ENCODE measurements around the gene NPHS2.

- TF ChIP-seq CTCF (IDR thresholded peaks at IDR 0.05; ENCODE audit: low read depth, low read length, poor library complexity, severe bottlenecking) (no peak), EZH2phosphoT487 (IDR thresholded peaks at IDR 0.05; ENCODE audit: borderline replicate concordance, low read length) (no peak)
Measured at GRCh38 chr1:179549368-179549700, 26.4 kb downstream of the NPHS2 start.

All from DOHH2 (cell line).